Measurements from ENCODE around the gene TRAPPC2L. TPM values are rescaled to one million over a fixed set of nuclear protein-coding genes. Genes with fewer than 3 reads are reported as not detected.
"Not testable (repeated sequence)": the region's sequence is repeated elsewhere in the genome, so short reads cannot be mapped to it uniquely, and the experiment has no call there.

TRAPPC2L gene
- total and polyA plus RNA-seq, 3 experiments from 2014 or later = 90.0 to 106 (median 104) TPM

- Histone ChIP-seq H3K4me1 (ENCODE audit: insufficient read depth, low read length) (no peaks in the 10 kb centered on the region), H3K27ac (ENCODE audit: low read depth, low read length) (no peak overlapping the region), H3K4me3 (ENCODE audit: low read length) (no peak overlapping the region), H3K9me3 (ENCODE audit: low read length) (no peaks in the 10 kb centered on the region), H3K27me3 (ENCODE audit: insufficient read depth, low read length, poor library complexity, severe bottlenecking) (no peaks in the 10 kb centered on the region), H3K36me3 (ENCODE audit: insufficient read depth, low read length) (no peaks in the 10 kb centered on the region)
- no peak overlapping the region for H3K27ac Mint-ChIP-seq
- H3K4me1 Mint-ChIP-seq = no peaks in the 10 kb centered on the region
- H3K27me3 Mint-ChIP-seq = no peaks in the 10 kb centered on the region
- DNase-seq = no peak
- no peak overlapping the region for H3K4me3 Mint-ChIP-seq
- H3K36me3 Mint-ChIP-seq = no peaks in the 10 kb centered on the region
- H3K9me3 Mint-ChIP-seq = no peaks in the 10 kb centered on the region
- POLR2A ChIA-PET = no interaction called here
- CTCF ChIA-PET = no interaction called here
Observed at GRCh38 chr16:88893127-88893968, 36.4 kb downstream of the TRAPPC2L start.

GRCh38 chr16:88894266-88894665 is 37.3 kb downstream of the TRAPPC2L start:
- H3K9me3 Mint-ChIP-seq; H3K27me3 Mint-ChIP-seq; H3K9me3 ChIP-seq (ENCODE audit: low read length); H3K4me3 ChIP-seq (ENCODE audit: low read length); H3K36me3 ChIP-seq (ENCODE audit: insufficient read depth, low read length); H3K27ac Mint-ChIP-seq; H3K27me3 ChIP-seq (ENCODE audit: insufficient read depth, low read length, poor library complexity, severe bottlenecking); H3K36me3 Mint-ChIP-seq; H3K27ac ChIP-seq (ENCODE audit: low read depth, low read length); H3K4me1 Mint-ChIP-seq; H3K4me3 Mint-ChIP-seq; DNase-seq; POLR2A ChIA-PET; H3K4me1 ChIP-seq (ENCODE audit: insufficient read depth, low read length); CTCF ChIA-PET: not testable (repeated sequence)

GRCh38 chr16:88894681-88895300 is 37.9 kb downstream of the TRAPPC2L start:
- no peak overlapping the region for H3K4me3 Mint-ChIP-seq
- CTCF ChIA-PET = no interaction called here
- DNase-seq = no peak
- H3K27me3 Mint-ChIP-seq = no peaks in the 10 kb centered on the region
- H3K36me3 Mint-ChIP-seq = no peaks in the 10 kb centered on the region
- H3K4me1 Mint-ChIP-seq = no peaks in the 10 kb centered on the region
- Histone ChIP-seq H3K27ac (ENCODE audit: low read depth, low read length) (no peak overlapping the region), H3K4me1 (ENCODE audit: insufficient read depth, low read length) (no peaks in the 10 kb centered on the region), H3K9me3 (ENCODE audit: low read length) (no peaks in the 10 kb centered on the region), H3K27me3 (ENCODE audit: insufficient read depth, low read length, poor library complexity, severe bottlenecking) (no peaks in the 10 kb centered on the region), H3K36me3 (ENCODE audit: insufficient read depth, low read length) (no peaks in the 10 kb centered on the region), H3K4me3 (ENCODE audit: low read length) (no peak overlapping the region)
- no peaks in the 10 kb centered on the region for H3K9me3 Mint-ChIP-seq
- no peak overlapping the region for H3K27ac Mint-ChIP-seq
- POLR2A ChIA-PET = no interaction called here

DNA sequence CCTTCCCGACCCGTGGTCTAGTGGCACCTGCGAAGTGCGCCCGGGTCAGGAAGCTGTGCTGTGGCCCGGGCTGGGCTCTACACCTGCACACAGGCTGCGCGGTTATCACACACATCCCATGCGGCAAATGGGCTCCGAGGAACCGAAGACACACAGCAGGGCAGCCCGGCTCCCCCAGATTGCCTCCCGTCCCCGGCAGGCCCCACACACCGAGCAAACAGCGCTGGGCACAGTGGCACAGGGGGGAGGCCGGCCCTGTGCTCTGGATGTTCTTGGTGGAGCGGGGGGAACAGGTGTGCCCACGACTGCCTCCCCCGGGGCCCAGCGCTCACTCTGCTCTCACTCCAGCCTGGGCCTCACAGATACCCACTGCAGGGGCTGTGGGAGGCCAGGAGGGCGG is 38.4 kb downstream of the TRAPPC2L start:
- no peak for DNase-seq
- no peaks in the 10 kb centered on the region for H3K27me3 Mint-ChIP-seq
- CTCF ChIA-PET = no interaction called here
- Histone ChIP-seq H3K4me3 (ENCODE audit: low read length) (no peak overlapping the region), H3K36me3 (ENCODE audit: insufficient read depth, low read length) (no peaks in the 10 kb centered on the region), H3K9me3 (ENCODE audit: low read length) (no peaks in the 10 kb centered on the region), H3K27me3 (ENCODE audit: insufficient read depth, low read length, poor library complexity, severe bottlenecking) (no peaks in the 10 kb centered on the region), H3K27ac (ENCODE audit: low read depth, low read length) (no peak overlapping the region), H3K4me1 (ENCODE audit: insufficient read depth, low read length) (no peaks in the 10 kb centered on the region)
- no peaks in the 10 kb centered on the region for H3K4me1 Mint-ChIP-seq
- H3K9me3 Mint-ChIP-seq = no peaks in the 10 kb centered on the region
- H3K27ac Mint-ChIP-seq = no peak overlapping the region
- no peaks in the 10 kb centered on the region for H3K36me3 Mint-ChIP-seq
- no peak overlapping the region for H3K4me3 Mint-ChIP-seq
- POLR2A ChIA-PET = no interaction called here

DNA sequence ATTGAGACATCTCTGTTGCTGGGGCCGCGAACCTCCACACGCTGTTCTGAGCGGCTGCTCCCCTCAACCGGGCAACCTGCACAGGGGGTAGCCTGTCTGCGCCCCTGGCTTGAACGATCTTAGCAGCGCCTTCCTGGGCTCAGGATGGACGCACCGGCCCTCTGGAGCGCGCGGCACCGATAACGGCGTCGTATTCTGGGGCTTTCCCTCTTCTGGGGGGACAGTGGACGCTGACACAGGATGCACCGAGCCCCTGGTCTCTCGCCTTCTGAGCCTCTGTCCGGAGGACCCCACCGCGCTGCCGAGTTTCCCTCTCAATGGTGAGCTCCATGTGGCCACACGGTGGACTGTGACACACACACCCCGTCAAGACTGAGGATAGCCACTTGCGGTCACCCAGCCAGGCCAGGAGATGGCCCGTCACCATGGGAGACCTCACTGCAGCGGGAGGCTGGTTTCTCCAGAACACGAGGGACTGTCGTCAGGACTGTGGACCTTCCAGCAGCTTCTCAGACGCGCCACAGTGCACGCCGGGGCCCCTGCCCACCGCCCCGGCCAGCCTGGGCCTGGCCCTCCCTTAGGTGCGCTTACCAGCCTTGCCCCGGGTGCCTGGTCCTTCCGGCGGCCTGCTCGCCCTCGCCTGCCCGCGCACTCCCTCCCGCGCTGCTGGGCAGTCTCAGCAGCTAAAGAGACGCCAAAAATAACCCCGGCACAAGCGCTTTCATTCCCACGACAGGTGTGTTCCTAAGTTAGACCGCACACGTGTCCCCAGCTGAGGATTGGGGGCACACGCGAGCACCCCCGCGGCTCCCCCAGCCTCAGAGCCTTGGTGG is 39.5 kb downstream of the TRAPPC2L start:
- DNase-seq = no peak
- ChIA-PET POLR2A (no interaction called here), CTCF (no interaction called here)
- Histone ChIP-seq H3K9me3 (ENCODE audit: low read length) (no peaks in the 10 kb centered on the region), H3K4me1 (ENCODE audit: insufficient read depth, low read length) (no peaks in the 10 kb centered on the region), H3K27me3 (ENCODE audit: insufficient read depth, low read length, poor library complexity, severe bottlenecking) (no peaks in the 10 kb centered on the region), H3K27ac (ENCODE audit: low read depth, low read length) (no peak overlapping the region), H3K36me3 (ENCODE audit: insufficient read depth, low read length) (no peaks in the 10 kb centered on the region), H3K4me3 (ENCODE audit: low read length) (no peak overlapping the region)
- Mint-ChIP-seq H3K4me1 (no peaks in the 10 kb centered on the region), H3K4me3 (no peak overlapping the region), H3K36me3 (no peaks in the 10 kb centered on the region), H3K27me3 (no peaks in the 10 kb centered on the region), H3K9me3 (no peaks in the 10 kb centered on the region), H3K27ac (no peak overlapping the region)

GRCh38 chr16:88897696-88898425 is 40.9 kb downstream of the TRAPPC2L start:
- Histone ChIP-seq H3K4me3 (ENCODE audit: low read length) (no peak overlapping the region), H3K27ac (ENCODE audit: low read depth, low read length) (no peak overlapping the region), H3K4me1 (ENCODE audit: insufficient read depth, low read length) (no peaks in the 10 kb centered on the region), H3K9me3 (ENCODE audit: low read length) (no peaks in the 10 kb centered on the region), H3K36me3 (ENCODE audit: insufficient read depth, low read length) (no peaks in the 10 kb centered on the region), H3K27me3 (ENCODE audit: insufficient read depth, low read length, poor library complexity, severe bottlenecking) (no peaks in the 10 kb centered on the region)
- H3K36me3 Mint-ChIP-seq = no peaks in the 10 kb centered on the region
- no peaks in the 10 kb centered on the region for H3K9me3 Mint-ChIP-seq
- POLR2A ChIA-PET = no interaction called here
- CTCF ChIA-PET = no interaction called here
- H3K27me3 Mint-ChIP-seq = no peaks in the 10 kb centered on the region
- H3K4me1 Mint-ChIP-seq = peaks cover 0 to 1% (median 0%) of the 10 kb centered on the region in 3 donors
- no peak overlapping the region for H3K27ac Mint-ChIP-seq
- no peak for DNase-seq
- H3K4me3 Mint-ChIP-seq = no peak overlapping the region

DNA sequence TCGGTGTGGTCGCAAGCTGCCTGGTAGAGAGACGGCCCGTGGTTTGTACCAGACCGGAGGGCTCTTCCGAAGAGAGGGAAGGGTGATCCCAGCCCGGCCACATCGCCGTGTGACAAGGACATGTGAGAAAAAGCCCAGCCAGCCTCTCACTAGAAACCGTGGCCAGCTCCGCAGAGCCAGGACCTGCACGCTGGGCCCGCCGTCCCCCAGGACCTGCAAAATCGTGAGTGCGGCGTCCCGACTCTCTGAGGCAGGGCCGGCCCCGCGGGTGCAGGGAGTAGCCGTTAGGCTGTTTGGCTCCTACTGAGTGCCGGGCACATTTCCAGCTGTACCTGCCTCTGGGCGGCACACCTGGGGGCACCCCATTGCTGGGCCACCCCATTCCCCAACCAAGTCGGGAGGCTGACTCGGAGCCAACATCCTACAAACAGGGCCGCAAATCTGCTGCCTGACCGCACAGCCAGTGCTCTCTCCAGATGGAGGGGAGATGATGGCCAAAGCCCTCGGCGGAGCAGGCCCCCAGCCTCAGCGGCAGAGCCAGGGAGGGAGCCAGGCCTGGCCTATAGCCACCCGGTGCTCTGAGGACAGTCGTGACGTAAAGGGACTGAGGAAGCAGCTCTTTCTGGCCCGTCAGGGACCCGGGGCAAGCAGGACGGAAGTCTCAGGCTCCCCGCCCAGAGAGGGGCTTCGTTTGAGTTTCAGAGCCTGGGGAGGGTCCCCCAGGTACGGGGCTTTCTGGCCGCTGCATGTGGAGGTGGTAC is 43.2 kb downstream of the TRAPPC2L start:
- peaks cover 0 to 3% (median 0%) of the 10 kb centered on the region in 3 donors for H3K4me1 Mint-ChIP-seq
- H3K4me3 ChIP-seq (ENCODE audit: low read length) = no peak overlapping the region
- H3K36me3 ChIP-seq (ENCODE audit: insufficient read depth, low read length) = no peaks in the 10 kb centered on the region
- H3K9me3 Mint-ChIP-seq = no peaks in the 10 kb centered on the region
- H3K4me3 Mint-ChIP-seq = no peak overlapping the region
- H3K27ac ChIP-seq (ENCODE audit: low read depth, low read length) = no peak overlapping the region
- DNase-seq = no peak
- CTCF ChIA-PET = no interaction called here
- no peaks in the 10 kb centered on the region for H3K27me3 ChIP-seq (ENCODE audit: insufficient read depth, low read length, poor library complexity, severe bottlenecking)
- H3K36me3 Mint-ChIP-seq = no peaks in the 10 kb centered on the region
- POLR2A ChIA-PET = no interaction called here
- H3K4me1 ChIP-seq (ENCODE audit: insufficient read depth, low read length) = no peaks in the 10 kb centered on the region
- no peak overlapping the region for H3K27ac Mint-ChIP-seq
- H3K9me3 ChIP-seq (ENCODE audit: low read length) = no peaks in the 10 kb centered on the region
- no peaks in the 10 kb centered on the region for H3K27me3 Mint-ChIP-seq

Data from CD8-positive, alpha-beta memory T cell (primary cell).